A549 (cell line): ENCODE results near the gene NRG3. TPM values are rescaled to one million over a fixed set of nuclear protein-coding genes. Genes with fewer than 3 reads are reported as not detected.

Source experiments
- ATAC-seq, 2 experiments: fragments of 200-7000 bp in 1 of 2; fragments of >200 bp in 1 of 2; cut with Nextera tagmentation in 1 of 2; cut with Tn5 transposase in 1 of 2; 3 replicates each; pipeline versions ENCODE4 v1.8.0 to v1.9.1; 2018 to 2020; ENCODE audit warnings: mild to moderate bottlenecking in 1 of 2, moderate library complexity in 1 of 2
- CTCF ChIA-PET: fragments of 300-600 bp; sonication (Branson Sonifier 250); formaldehyde crosslinking; extraction: SDS; loops from one replicate; lab custom pipeline; 2021; ENCODE audit warnings: antibody characterized with exemption, inconsistent platforms; lab: Yijun Ruan, JAX
- POLR2A ChIA-PET: fragments of 350-600 bp; formaldehyde crosslinking; extraction: SDS; loops from one replicate; lab custom pipeline; 2021; ENCODE audit warnings: antibody characterized with exemption, inconsistent platforms; lab: Yijun Ruan, JAX
- DNase-seq, 2 experiments: peaks; one replicate each; pipeline versions ENCODE4 v3.0.0 to v3.0.0-alpha.2; 2011 to 2016; ENCODE audit warnings: low read depth in 1 of 2, low spot score in 1 of 2
- FAIRE-seq: peaks from 2 replicates; lab custom pipeline; 2011; peaks lifted over from hg19 to GRCh38; lab: Jason Lieb, UNC
- H3K27ac ChIP-seq, 2 experiments: fragments of >200 bp; sonication (Bioruptor Twin); formaldehyde crosslinking; 3 replicates each; pipeline ENCODE4 v1.5.1; 2016 to 2017
- H3K4me1 ChIP-seq: fragments of >200 bp; sonication (Bioruptor Twin); formaldehyde crosslinking; 3 replicates; pipeline ENCODE4 v1.6.1; 2016
- H3K4me2 ChIP-seq: fragments of >200 bp; sonication (Bioruptor Twin); formaldehyde crosslinking; 3 replicates; pipeline ENCODE4 v1.6.1; 2016
- H3K4me3 ChIP-seq: fragments of >200 bp; sonication (Bioruptor Twin); formaldehyde crosslinking; 3 replicates; pipeline ENCODE4 v1.5.1; 2016
- H3K9me3 ChIP-seq: fragments of >200 bp; sonication (Bioruptor Twin); formaldehyde crosslinking; 3 replicates; pipeline ENCODE4 v1.6.1; 2016
- BHLHE40 ChIP-seq: IDR thresholded peaks from 2 replicates; pipeline ENCODE4 v1.6.1; 2012; ENCODE audit warnings: low read depth, low read length, inconsistent platforms
- CBX8 ChIP-seq: fragments of 200-600 bp; sonication (generic); IDR thresholded peaks from 2 replicates; pipeline ENCODE4 v1.6.1; 2016
- CEBPB ChIP-seq, 2 experiments: fragments of >200 bp in 1 of 2; sonication (Bioruptor Twin) in 1 of 2; formaldehyde crosslinking in 1 of 2; IDR thresholded peaks; 2 replicates each; pipeline ENCODE4 v1.6.1; 2012 to 2016
- CHD2 ChIP-seq: fragments of 150-350 bp; IDR thresholded peaks from 2 replicates; pipeline ENCODE4 v1.6.1; 2014; ENCODE audit warnings: low read length; ENCODE audit not compliant: partially characterized antibody
- EHF ChIP-seq: fragments of 250-450 bp; sonication (Bioruptor Pico); IDR thresholded peaks from 2 replicates; pipeline ENCODE4 v1.5.0; 2020; ENCODE audit warnings: mild to moderate bottlenecking
- FOSB ChIP-seq: fragments of 250-450 bp; sonication (Bioruptor Pico); IDR thresholded peaks from 2 replicates; pipeline ENCODE4 v1.5.0; 2020; ENCODE audit warnings: mild to moderate bottlenecking, moderate library complexity
- FOSL2 ChIP-seq, 2 experiments: fragments of 450-650 bp in 1 of 2; fragments of >200 bp in 1 of 2; sonication (Bioruptor Twin) in 1 of 2; formaldehyde crosslinking; IDR thresholded peaks; 2 replicates each; pipeline versions ENCODE4 v1.5.0 to v1.6.1; 2016 to 2020; ENCODE audit warnings: mild to moderate bottlenecking in 1 of 2, moderate library complexity in 1 of 2
- GATA3 ChIP-seq: IDR thresholded peaks from 2 replicates; pipeline ENCODE4 v1.6.1; 2012; ENCODE audit warnings: borderline replicate concordance
- HEYL ChIP-seq: fragments of 250-450 bp; sonication (Bioruptor Pico); IDR thresholded peaks from 2 replicates; pipeline ENCODE4 v1.8.0; 2021; ENCODE audit warnings: mild to moderate bottlenecking, moderate library complexity
- HOXB5 ChIP-seq: fragments of 250-450 bp; sonication (Bioruptor Pico); IDR thresholded peaks from 2 replicates; pipeline ENCODE4 v1.5.0; 2020; ENCODE audit warnings: mild to moderate bottlenecking, moderate library complexity
- MAFK ChIP-seq: fragments of 450-650 bp; IDR thresholded peaks from 2 replicates; pipeline ENCODE4 v1.6.1; 2014; ENCODE audit not compliant: partially characterized antibody
- MYC ChIP-seq: IDR thresholded peaks from 2 replicates; pipeline ENCODE4 v1.6.1; 2012; ENCODE audit warnings: mild to moderate bottlenecking, inconsistent platforms, low read length, improper control_type of control experiment, borderline replicate concordance
- NPAS2 ChIP-seq: fragments of 250-450 bp; sonication (Bioruptor Pico); IDR thresholded peaks from 2 replicates; pipeline ENCODE4 v1.8.0; 2022; ENCODE audit warnings: mild to moderate bottlenecking, moderate library complexity, borderline replicate concordance
- NR3C1 ChIP-seq: fragments of >200 bp; sonication (Bioruptor Twin); formaldehyde crosslinking; IDR thresholded peaks from 3 replicates; pipeline ENCODE4 v1.6.1; 2017
- RAD21 ChIP-seq, 2 experiments: fragments of >200 bp in 1 of 2; sonication (Bioruptor Twin) in 1 of 2; formaldehyde crosslinking in 1 of 2; IDR thresholded peaks in 1 of 2; conservative IDR thresholded peaks in 1 of 2; 2 replicates in 1 of 2; 3 replicates in 1 of 2; pipeline ENCODE4 v1.6.1; 2012 to 2018; ENCODE audit warnings: inconsistent platforms in 1 of 2
- SREBF2 ChIP-seq: fragments of 450-650 bp; IDR thresholded peaks from 2 replicates; pipeline ENCODE4 v1.6.1; 2014; ENCODE audit warnings: mild to moderate bottlenecking, moderate library complexity
- TP53 ChIP-seq: fragments of 250-450 bp; sonication (Bioruptor Pico); IDR thresholded peaks from 2 replicates; pipeline ENCODE4 v1.5.0; 2021; ENCODE audit warnings: mild to moderate bottlenecking, moderate library complexity
- ZFP36 ChIP-seq: fragments of 450-650 bp; IDR thresholded peaks from 2 replicates; pipeline ENCODE4 v1.6.1; 2014; ENCODE audit warnings: borderline replicate concordance; ENCODE audit not compliant: partially characterized antibody
- WGBS: methylation state at CpG from one replicate; pipeline ENCODE4 v1.1.6; 2017; ENCODE audit errors: missing lambda C conversion rate; 5-methylcytosine and 5-hydroxymethylcytosine counted together
- polyA plus RNA-seq, 4 experiments: library from polyadenylated mRNA; depleted of rRNA in 3 of 4; stranded (reverse); fragments of >200 nt; fragmentation: RNase III in 1 of 4; extraction: RNeasy Plus Mini Kit Qiagen cat#74134 plus additional on column Dnase treatment in 1 of 4; gene quantifications; 2 replicates in 3 of 4; 3 replicates in 1 of 4; pipeline ENCODE4 v1.2.3, GENCODE V29; 2011 to 2017
- TF ChIP-seq, protein P1 (sequence below): fragments of 250-450 bp; sonication (Bioruptor Pico); IDR thresholded peaks from 2 replicates; pipeline ENCODE4 v1.5.0; 2020; ENCODE audit warnings: low read depth, mild to moderate bottlenecking, moderate library complexity
- TF ChIP-seq, protein P2 (sequence below): fragments of 200-600 bp; sonication (generic); IDR thresholded peaks from 2 replicates; pipeline ENCODE4 v1.6.1; 2016; ENCODE audit warnings: antibody characterized with exemption, mild to moderate bottlenecking, moderate library complexity
- TF ChIP-seq, protein P3 (sequence below): fragments of 250-450 bp; sonication (Bioruptor Pico); IDR thresholded peaks from 2 replicates; pipeline ENCODE4 v1.5.0; 2021; ENCODE audit warnings: mild to moderate bottlenecking, moderate library complexity, borderline replicate concordance

NRG3 gene
- polyA plus RNA-seq, 2 of the 4 experiments (the other 2 are of a cell fraction) = not detected

DNA sequence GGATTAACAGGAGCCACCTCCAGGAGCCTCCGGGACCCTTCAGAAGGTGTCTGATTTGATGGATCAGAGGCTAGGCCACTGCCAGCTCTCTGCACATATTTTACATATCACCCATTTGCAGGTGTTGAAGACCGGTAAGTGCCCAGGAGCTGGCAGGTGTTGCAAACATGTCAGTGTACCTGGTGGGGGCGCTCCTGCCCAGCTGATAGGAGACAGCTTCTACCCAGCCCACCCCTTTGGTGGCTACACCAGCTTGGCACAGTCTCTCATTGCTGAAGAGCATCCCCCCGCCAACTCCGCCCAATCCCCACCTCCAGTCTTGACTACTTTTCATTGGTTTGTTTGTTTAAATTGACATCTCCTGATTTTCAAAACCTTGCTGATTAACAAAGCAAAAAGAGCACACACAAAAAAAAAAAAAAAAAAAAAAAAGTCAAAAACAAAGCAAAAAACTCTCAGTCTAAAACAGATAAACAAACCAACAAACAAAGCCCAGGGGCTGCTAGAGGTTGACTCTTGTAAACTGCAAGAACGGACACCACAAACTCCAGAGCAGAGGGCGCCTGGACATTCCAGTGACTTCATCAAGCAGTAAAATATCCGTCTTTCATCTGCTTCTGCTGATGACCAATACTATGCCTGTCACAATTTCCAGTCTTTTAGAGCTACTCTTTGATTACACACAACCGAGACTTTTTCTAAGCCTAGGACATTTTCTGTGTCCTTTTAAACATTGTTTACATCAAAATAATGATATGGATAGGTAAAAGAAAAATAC is 275.3 kb downstream of the NRG3 start:
- FAIRE-seq = no peak

DNA sequence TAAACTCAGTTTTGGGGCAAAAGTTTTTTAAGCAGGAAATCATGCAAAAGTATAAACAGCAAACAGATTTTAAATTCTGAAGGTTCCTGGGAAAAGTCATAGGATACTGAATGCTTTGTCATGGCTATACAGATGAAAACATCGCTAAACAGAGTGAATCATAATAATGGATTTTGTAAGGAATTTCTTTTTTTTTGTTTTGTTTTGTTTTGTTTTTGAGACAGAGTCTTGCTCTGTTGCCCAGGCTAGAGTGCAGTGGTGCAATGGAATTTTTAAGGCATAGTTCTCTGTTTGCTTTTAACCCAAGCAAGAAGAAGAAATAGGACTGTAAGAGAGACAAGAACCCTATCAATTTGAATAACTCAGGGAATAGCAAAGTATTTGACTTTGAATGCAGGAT is 285.3 kb downstream of the NRG3 start:
- Histone ChIP-seq H3K4me3 (no peak overlapping the region), H3K27ac (no peak overlapping the region), H3K9me3 (no peaks in the 10 kb centered on the region), H3K4me2 (no peak overlapping the region), H3K4me1 (no peaks in the 10 kb centered on the region)
- CTCF ChIA-PET = no interaction called here
- DNase-seq (no peak), ATAC-seq (no peak), FAIRE-seq (no peak)
- WGBS = 26% methylated on average over 1 of the region's 1 CpG
- POLR2A ChIA-PET = no interaction called here
- TF ChIP-seq, protein P1, sequence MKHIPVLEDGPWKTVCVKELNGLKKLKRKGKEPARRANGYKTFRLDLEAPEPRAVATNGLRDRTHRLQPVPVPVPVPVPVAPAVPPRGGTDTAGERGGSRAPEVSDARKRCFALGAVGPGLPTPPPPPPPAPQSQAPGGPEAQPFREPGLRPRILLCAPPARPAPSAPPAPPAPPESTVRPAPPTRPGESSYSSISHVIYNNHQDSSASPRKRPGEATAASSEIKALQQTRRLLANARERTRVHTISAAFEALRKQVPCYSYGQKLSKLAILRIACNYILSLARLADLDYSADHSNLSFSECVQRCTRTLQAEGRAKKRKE (CRISPR knock-in tag) = no peak
- no peak for TF ChIP-seq FOSL2 (IDR thresholded peaks at IDR 0.05)
- TF ChIP-seq FOSL2 (CRISPR knock-in tag; IDR thresholded peaks at IDR 0.05) = no peak
- no peak for TF ChIP-seq ZFP36
- no peak for TF ChIP-seq NPAS2 (CRISPR knock-in tag)
- TF ChIP-seq HOXB5 (CRISPR knock-in tag) = no peak
- TF ChIP-seq CEBPB (IDR thresholded peaks at IDR 0.05) = no peak
- TF ChIP-seq MYC = no peak
- TF ChIP-seq HEYL (CRISPR knock-in tag) = no peak

More for the DNA sequence above, 275.3 kb downstream of the NRG3 start:
- no peak; a peak in 1 of 6 replicates for ATAC-seq
- ChIA-PET POLR2A (no interaction called here), CTCF (no interaction called here)
- no peak overlapping the region for H3K27ac ChIP-seq
- H3K9me3 ChIP-seq = no peaks in the 10 kb centered on the region
- no peak overlapping the region for H3K4me2 ChIP-seq
- H3K4me3 ChIP-seq = no peak overlapping the region
- WGBS = 2% methylated on average over 9 of the region's 9 CpGs
- TF ChIP-seq GATA3 = no peak
- TF ChIP-seq, all 56 proteins: peak for 0
- no peaks in the 10 kb centered on the region for H3K4me1 ChIP-seq
- peak in 1 of 2 experiments; percentile 25 for DNase-seq

DNA sequence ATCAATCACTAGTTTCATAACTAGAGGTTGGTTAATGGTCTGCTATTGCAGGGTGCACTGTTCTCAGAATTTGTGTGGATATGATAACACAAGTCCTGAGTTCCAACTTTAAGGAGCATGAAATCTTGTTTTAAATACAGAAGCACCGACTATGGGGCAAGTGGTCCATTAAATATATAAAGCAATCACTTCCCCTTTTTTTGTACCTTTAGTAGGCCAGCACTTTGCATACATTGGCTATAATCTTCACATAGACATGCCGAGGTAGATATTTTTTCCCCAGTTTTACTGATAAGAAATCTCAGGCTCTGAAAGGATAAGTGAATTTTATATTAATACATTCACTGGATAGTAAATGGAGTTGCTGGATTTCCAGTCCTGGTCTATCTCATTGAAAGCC is 286.3 kb downstream of the NRG3 start:
- DNase-seq (no peak), FAIRE-seq (no peak), ATAC-seq (no peak)
- ChIA-PET CTCF (no interaction called here), POLR2A (no interaction called here)
- 0% methylated on average over 2 of the region's 2 CpGs for WGBS
- TF ChIP-seq EHF (CRISPR knock-in tag) (no peak), FOSB (CRISPR knock-in tag) (no peak), TP53 (no peak), RAD21 (conservative IDR thresholded peaks at IDR 0.05 in 1 of 2, IDR thresholded peaks at IDR 0.05 in 1 of 2) (no peak)
- no peaks in the 10 kb centered on the region for H3K9me3 ChIP-seq
- H3K4me1 ChIP-seq = no peaks in the 10 kb centered on the region
- no peak overlapping the region for H3K27ac ChIP-seq
- no peak overlapping the region for H3K4me3 ChIP-seq
- no peak overlapping the region for H3K4me2 ChIP-seq

DNA sequence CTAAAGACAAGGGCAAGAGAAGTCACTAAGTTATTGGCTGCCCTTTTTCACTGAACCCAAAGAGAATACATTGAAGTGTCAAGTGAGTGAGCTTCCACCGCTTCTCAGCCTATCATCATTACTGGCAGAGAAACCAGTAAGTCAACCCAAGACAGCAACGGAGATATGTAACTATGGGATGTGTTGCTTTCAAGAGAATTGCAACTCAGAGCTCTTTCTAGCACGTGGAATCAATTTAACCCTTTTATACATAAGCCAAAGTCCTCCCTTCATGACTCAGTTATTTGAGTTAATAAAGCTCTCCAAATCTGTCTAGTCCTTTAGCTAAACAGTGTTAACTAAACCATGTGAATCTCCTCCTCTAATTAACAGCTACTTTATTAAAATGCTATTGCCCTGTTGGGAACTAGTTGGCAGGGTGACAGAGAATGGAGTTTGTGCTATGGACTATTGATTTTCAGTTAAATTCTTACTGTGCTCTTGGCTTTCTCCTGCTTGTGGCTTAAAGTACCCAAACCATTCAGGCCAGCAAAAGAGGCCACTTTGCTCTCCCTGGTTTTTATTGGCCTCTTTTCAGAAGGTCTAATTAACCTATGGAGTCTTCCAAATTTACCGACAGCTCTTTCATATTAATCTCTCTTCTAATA is 287.7 kb downstream of the NRG3 start:
- no peak for FAIRE-seq
- ChIA-PET POLR2A (no interaction called here), CTCF (no interaction called here)
- Histone ChIP-seq H3K27ac (no peak overlapping the region), H3K4me3 (no peak overlapping the region), H3K4me2 (no peak overlapping the region), H3K4me1 (no peaks in the 10 kb centered on the region), H3K9me3 (no peaks in the 10 kb centered on the region)
- WGBS = 3% methylated on average over 4 of the region's 4 CpGs
- no peak for DNase-seq
- ATAC-seq = no peak
- TF ChIP-seq HEYL (CRISPR knock-in tag) = no peak
- TF ChIP-seq NR3C1 = no peak
- no peak for TF ChIP-seq CBX8
- TF ChIP-seq MAFK = no peak
- TF ChIP-seq FOSB (CRISPR knock-in tag) = no peak
- TF ChIP-seq, protein P2, sequence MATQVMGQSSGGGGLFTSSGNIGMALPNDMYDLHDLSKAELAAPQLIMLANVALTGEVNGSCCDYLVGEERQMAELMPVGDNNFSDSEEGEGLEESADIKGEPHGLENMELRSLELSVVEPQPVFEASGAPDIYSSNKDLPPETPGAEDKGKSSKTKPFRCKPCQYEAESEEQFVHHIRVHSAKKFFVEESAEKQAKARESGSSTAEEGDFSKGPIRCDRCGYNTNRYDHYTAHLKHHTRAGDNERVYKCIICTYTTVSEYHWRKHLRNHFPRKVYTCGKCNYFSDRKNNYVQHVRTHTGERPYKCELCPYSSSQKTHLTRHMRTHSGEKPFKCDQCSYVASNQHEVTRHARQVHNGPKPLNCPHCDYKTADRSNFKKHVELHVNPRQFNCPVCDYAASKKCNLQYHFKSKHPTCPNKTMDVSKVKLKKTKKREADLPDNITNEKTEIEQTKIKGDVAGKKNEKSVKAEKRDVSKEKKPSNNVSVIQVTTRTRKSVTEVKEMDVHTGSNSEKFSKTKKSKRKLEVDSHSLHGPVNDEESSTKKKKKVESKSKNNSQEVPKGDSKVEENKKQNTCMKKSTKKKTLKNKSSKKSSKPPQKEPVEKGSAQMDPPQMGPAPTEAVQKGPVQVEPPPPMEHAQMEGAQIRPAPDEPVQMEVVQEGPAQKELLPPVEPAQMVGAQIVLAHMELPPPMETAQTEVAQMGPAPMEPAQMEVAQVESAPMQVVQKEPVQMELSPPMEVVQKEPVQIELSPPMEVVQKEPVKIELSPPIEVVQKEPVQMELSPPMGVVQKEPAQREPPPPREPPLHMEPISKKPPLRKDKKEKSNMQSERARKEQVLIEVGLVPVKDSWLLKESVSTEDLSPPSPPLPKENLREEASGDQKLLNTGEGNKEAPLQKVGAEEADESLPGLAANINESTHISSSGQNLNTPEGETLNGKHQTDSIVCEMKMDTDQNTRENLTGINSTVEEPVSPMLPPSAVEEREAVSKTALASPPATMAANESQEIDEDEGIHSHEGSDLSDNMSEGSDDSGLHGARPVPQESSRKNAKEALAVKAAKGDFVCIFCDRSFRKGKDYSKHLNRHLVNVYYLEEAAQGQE = no peak
- TF ChIP-seq, protein P3, sequence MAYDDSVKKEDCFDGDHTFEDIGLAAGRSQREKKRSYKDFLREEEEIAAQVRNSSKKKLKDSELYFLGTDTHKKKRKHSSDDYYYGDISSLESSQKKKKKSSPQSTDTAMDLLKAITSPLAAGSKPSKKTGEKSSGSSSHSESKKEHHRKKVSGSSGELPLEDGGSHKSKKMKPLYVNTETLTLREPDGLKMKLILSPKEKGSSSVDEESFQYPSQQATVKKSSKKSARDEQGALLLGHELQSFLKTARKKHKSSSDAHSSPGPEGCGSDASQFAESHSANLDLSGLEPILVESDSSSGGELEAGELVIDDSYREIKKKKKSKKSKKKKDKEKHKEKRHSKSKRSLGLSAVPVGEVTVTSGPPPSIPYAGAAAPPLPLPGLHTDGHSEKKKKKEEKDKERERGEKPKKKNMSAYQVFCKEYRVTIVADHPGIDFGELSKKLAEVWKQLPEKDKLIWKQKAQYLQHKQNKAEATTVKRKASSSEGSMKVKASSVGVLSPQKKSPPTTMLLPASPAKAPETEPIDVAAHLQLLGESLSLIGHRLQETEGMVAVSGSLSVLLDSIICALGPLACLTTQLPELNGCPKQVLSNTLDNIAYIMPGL (CRISPR knock-in tag) = no peak
- no peak for TF ChIP-seq BHLHE40
- no peak for TF ChIP-seq CHD2
- TF ChIP-seq, protein P1 (CRISPR knock-in tag) = no peak
- no peak for TF ChIP-seq SREBF2
